GM12878 (cell line): ENCODE measurements around the gene RASAL2. TPM values are rescaled to one million over a fixed set of nuclear protein-coding genes. Genes with fewer than 3 reads are reported as not detected.

ENCODE experiments used
- ATAC-seq: fragments of 200-7000 bp; cut with Tn5 transposase; 3 replicates; pipeline ENCODE4 v1.9.1; 2020; ENCODE audit warnings: mild to moderate bottlenecking, moderate library complexity
- BruUV-seq: library from RNA; stranded (reverse); fragments of 400-500 nt; replicated peaks from 2 replicates; lab custom pipeline; 2021; lab: Mats Ljungman, UMichigan
- CTCF ChIA-PET: fragments of 300-600 bp; sonication (Branson Sonifier 250); formaldehyde crosslinking; extraction: SDS; loops from one replicate; lab custom pipeline; 2021; ENCODE audit warnings: inconsistent platforms; lab: Yijun Ruan, JAX
- POLR2A ChIA-PET: fragments of 350-600 bp; formaldehyde crosslinking; extraction: SDS; loops from one replicate; lab custom pipeline; 2021; ENCODE audit warnings: inconsistent platforms; lab: Charles Lee
- RAD21 ChIA-PET: fragments of 300-600 bp; sonication (Branson Sonifier 250); formaldehyde crosslinking; loops from one replicate; lab custom pipeline; 2023; ENCODE audit warnings: antibody characterized with exemption; ENCODE audit not compliant: unreplicated experiment; lab: Charles Lee
- SMC1A ChIA-PET: fragments of 300-600 bp; sonication (Branson Sonifier 250); formaldehyde crosslinking; loops from one replicate; lab custom pipeline; 2023; ENCODE audit not compliant: unreplicated experiment, uncharacterized antibody; lab: Charles Lee
- DNase-seq: peaks from one replicate; pipeline ENCODE4 v3.0.0-alpha.2; 2011; ENCODE audit warnings: low read depth, low spot score
- FAIRE-seq: peaks from 3 replicates; lab custom pipeline; 2011; peaks lifted over from hg19 to GRCh38; lab: Jason Lieb, UNC
- H2AFZ ChIP-seq: 2 replicates; pipeline ENCODE4 v1.6.0; 2011; ENCODE audit warnings: low read depth, low read length, control low read depth; ENCODE audit not compliant: control insufficient read depth
- H3K27ac ChIP-seq: 2 replicates; pipeline ENCODE4 v1.5.1; 2011; ENCODE audit warnings: control low read depth; ENCODE audit not compliant: control insufficient read depth, insufficient read depth
- H3K27me3 ChIP-seq, 2 experiments: replicated peaks in 1 of 2; 2 replicates each; pipeline versions ENCODE4 v1.6.0 to v1.6.1; 2011; ENCODE audit warnings: low read length in 1 of 2; ENCODE audit not compliant: control insufficient read depth in 2 of 2, insufficient read depth in 2 of 2
- H3K36me3 ChIP-seq, 2 experiments: 2 replicates each; pipeline ENCODE4 v1.5.1; 2011; ENCODE audit warnings: low read length in 1 of 2; ENCODE audit not compliant: control insufficient read depth in 2 of 2, insufficient read depth in 2 of 2
- H3K4me1 ChIP-seq: 2 replicates; pipeline ENCODE4 v1.6.1; 2011; ENCODE audit warnings: mild to moderate bottlenecking, low read length, moderate library complexity, mixed read lengths; ENCODE audit not compliant: control insufficient read depth, insufficient read depth
- H3K4me2 ChIP-seq: 2 replicates; pipeline ENCODE4 v1.6.0; 2011; ENCODE audit warnings: control low read depth; ENCODE audit not compliant: control insufficient read depth, insufficient read depth
- H3K4me3 ChIP-seq: fragments of 200-600 bp; sonication (generic); 2 replicates; pipeline ENCODE4 v1.5.1; 2016
- H3K79me2 ChIP-seq: 2 replicates; pipeline ENCODE4 v1.6.0; 2011; ENCODE audit warnings: low read length; ENCODE audit not compliant: control insufficient read depth, insufficient read depth
- H3K9ac ChIP-seq: 2 replicates; pipeline ENCODE4 v1.8.0; 2011; ENCODE audit warnings: low read length, control low read depth, mixed read lengths; ENCODE audit not compliant: control insufficient read depth, insufficient read depth
- H3K9me3 ChIP-seq: replicated peaks from 3 replicates; pipeline ENCODE4 v1.5.1; 2011; ENCODE audit warnings: mild to moderate bottlenecking, low read length; ENCODE audit not compliant: control insufficient read depth, insufficient read depth
- H4K20me1 ChIP-seq: 2 replicates; pipeline ENCODE4 v1.6.0; 2011; ENCODE audit not compliant: control insufficient read depth, insufficient read depth
- ATF7 ChIP-seq: fragments of 450-650 bp; IDR thresholded peaks from 2 replicates; pipeline ENCODE4 v1.6.1; 2016; ENCODE audit warnings: low read depth, mild to moderate bottlenecking
- BHLHE40 ChIP-seq, 2 experiments: fragments of 450-650 bp in 1 of 2; IDR thresholded peaks; 2 replicates each; pipeline ENCODE4 v1.6.1; 2011 to 2017; ENCODE audit warnings: low read depth in 2 of 2, borderline replicate concordance in 1 of 2, improper control_type of control experiment in 1 of 2, low read length in 1 of 2, mild to moderate bottlenecking in 1 of 2
- CBX3 ChIP-seq: fragments of 200-600 bp; sonication (generic); IDR thresholded peaks from 2 replicates; pipeline ENCODE4 v1.6.1; 2016; ENCODE audit warnings: low read depth, borderline replicate concordance
- EP300 ChIP-seq, 2 experiments: fragments of 150-350 bp in 1 of 2; IDR thresholded peaks; 2 replicates each; pipeline ENCODE4 v1.6.1; 2011 to 2012; ENCODE audit warnings: low read depth in 2 of 2, low read length in 2 of 2, borderline replicate concordance in 1 of 2, improper control_type of control experiment in 1 of 2, inconsistent platforms in 1 of 2; ENCODE audit not compliant: control insufficient read depth in 1 of 2
- FOXM1 ChIP-seq: IDR thresholded peaks from 2 replicates; pipeline ENCODE4 v1.6.1; 2012; ENCODE audit warnings: low read depth, mild to moderate bottlenecking, inconsistent platforms, low read length, moderate library complexity
- MTA3 ChIP-seq: IDR thresholded peaks from 2 replicates; pipeline ENCODE4 v1.6.1; 2012; ENCODE audit warnings: low read length, inconsistent platforms, borderline replicate concordance
- RCOR1 ChIP-seq: conservative IDR thresholded peaks from 2 replicates; pipeline ENCODE4 v1.6.1; 2012; ENCODE audit warnings: low read depth, low read length, improper control_type of control experiment
- SIN3A ChIP-seq: IDR thresholded peaks from 2 replicates; pipeline ENCODE4 v1.6.1; 2012; ENCODE audit warnings: low read depth, low read length, improper control_type of control experiment
- TCF3 ChIP-seq: IDR thresholded peaks from 2 replicates; pipeline ENCODE4 v1.6.1; 2012; ENCODE audit warnings: low read depth, mild to moderate bottlenecking, low read length, borderline replicate concordance; ENCODE audit not compliant: insufficient read depth
- WGBS: methylation state at CpG from one replicate; pipeline ENCODE4 v1.1.6; 2016; ENCODE audit warnings: low lambda C conversion rate; ENCODE audit not compliant: insufficient replicate concordance, insufficient coverage; ENCODE audit errors: missing lambda C conversion rate; 5-methylcytosine and 5-hydroxymethylcytosine counted together
- in situ Hi-C: fragments of 300-500 bp; cut with MboI; formaldehyde crosslinking; loops from 9 replicates; pipeline ENCODE4 v1.14.3; 2018; ENCODE audit warnings: mixed read lengths
- intact Hi-C: fragments of 100-400 bp; cut with micrococcal nuclease; formaldehyde crosslinking; loops from one replicate; pipeline ENCODE4 v1.14.2; 2022; ENCODE audit not compliant: unreplicated experiment
- polyA plus RNA-seq, 11 experiments: library from polyadenylated mRNA; depleted of rRNA in 4 of 11; unstranded in 6 of 11; stranded (reverse) in 5 of 11; fragments of >200 nt; fragmentation: Nextera tagmentation in 4 of 11; fragmentation: Illumina TruSeq in 1 of 11; extraction: Ambion mirVana in 4 of 11; extraction: Trizol in 1 of 11; gene quantifications; 1 replicate in 1 of 11; 2 replicates in 10 of 11; pipeline versions ENCODE4 v1.2.1 to v1.2.3, GENCODE V29; 2011 to 2016; ENCODE audit warnings: inconsistent platforms in 2 of 11, missing spikeins in 2 of 11, low read depth in 1 of 11
- total RNA-seq, 4 experiments: library from RNA; depleted of rRNA in 3 of 4; stranded (reverse); fragments of >200 nt in 3 of 4; fragmentation: Illumina TruSeq in 1 of 4; extraction: Trizol in 1 of 4; gene quantifications; 2 replicates each; pipeline versions ENCODE4 v1.2.1 to v1.2.3, GENCODE V29; 2013 to 2021
- TF ChIP-seq, protein P1 (sequence below): fragments of 450-650 bp; IDR thresholded peaks from 2 replicates; pipeline ENCODE4 v1.6.1; 2017; ENCODE audit warnings: mild to moderate bottlenecking, low read depth, inconsistent platforms; ENCODE audit not compliant: poor library complexity, severe bottlenecking
- TF ChIP-seq, protein P2 (sequence below): fragments of 450-650 bp; IDR thresholded peaks from 2 replicates; pipeline ENCODE4 v1.6.1; 2016; ENCODE audit warnings: mild to moderate bottlenecking, moderate library complexity, borderline replicate concordance
- TF ChIP-seq, protein P3 (sequence below): IDR thresholded peaks from 2 replicates; pipeline ENCODE4 v1.6.1; 2012; ENCODE audit warnings: low read depth, low read length, improper control_type of control experiment
- TF ChIP-seq, protein P4 (sequence below): fragments of 450-650 bp; IDR thresholded peaks from 2 replicates; pipeline ENCODE4 v1.6.1; 2017; ENCODE audit warnings: low read depth, mild to moderate bottlenecking, moderate library complexity

Gene RASAL2
- total and polyA plus RNA-seq, 10 of the 15 experiments (the other 5 are each of a cell fraction or from before 2014, with no cell fraction given): 0.02 to 6.9 (median 0.17) TPM; not detected in 1

DNA sequence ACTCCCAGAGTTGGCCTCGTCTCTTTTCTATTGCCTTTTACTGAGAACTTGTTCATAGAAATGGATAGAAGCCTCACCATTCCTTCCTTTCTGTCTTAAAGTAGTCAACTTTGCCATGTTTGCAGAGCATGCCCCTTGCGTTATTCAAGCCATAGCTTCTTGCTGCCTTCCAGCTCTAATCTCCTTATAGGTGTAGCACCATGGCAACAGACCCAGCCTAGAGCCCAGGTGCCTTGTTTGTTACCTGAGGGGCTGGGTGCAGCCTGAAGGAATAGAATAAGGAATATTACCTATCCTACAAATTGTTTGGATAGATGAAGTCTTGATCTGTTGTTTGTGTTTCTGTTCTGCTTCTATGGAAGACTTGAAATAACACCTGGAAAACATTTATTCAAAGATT lies 343.0 kb downstream of the RASAL2 start (continued):
- TF ChIP-seq, protein P1, sequence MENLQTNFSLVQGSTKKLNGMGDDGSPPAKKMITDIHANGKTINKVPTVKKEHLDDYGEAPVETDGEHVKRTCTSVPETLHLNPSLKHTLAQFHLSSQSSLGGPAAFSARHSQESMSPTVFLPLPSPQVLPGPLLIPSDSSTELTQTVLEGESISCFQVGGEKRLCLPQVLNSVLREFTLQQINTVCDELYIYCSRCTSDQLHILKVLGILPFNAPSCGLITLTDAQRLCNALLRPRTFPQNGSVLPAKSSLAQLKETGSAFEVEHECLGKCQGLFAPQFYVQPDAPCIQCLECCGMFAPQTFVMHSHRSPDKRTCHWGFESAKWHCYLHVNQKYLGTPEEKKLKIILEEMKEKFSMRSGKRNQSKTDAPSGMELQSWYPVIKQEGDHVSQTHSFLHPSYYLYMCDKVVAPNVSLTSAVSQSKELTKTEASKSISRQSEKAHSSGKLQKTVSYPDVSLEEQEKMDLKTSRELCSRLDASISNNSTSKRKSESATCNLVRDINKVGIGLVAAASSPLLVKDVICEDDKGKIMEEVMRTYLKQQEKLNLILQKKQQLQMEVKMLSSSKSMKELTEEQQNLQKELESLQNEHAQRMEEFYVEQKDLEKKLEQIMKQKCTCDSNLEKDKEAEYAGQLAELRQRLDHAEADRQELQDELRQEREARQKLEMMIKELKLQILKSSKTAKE: no peak
- TF ChIP-seq ATF7 (no peak), RCOR1 (no peak), EP300 (IDR thresholded peaks at IDR 0.05; ENCODE audit: borderline replicate concordance in 1 of 2, control insufficient read depth in 1 of 2, low read depth in 2 of 2, low read length in 2 of 2) (no peak)
- TF ChIP-seq, protein P2, sequence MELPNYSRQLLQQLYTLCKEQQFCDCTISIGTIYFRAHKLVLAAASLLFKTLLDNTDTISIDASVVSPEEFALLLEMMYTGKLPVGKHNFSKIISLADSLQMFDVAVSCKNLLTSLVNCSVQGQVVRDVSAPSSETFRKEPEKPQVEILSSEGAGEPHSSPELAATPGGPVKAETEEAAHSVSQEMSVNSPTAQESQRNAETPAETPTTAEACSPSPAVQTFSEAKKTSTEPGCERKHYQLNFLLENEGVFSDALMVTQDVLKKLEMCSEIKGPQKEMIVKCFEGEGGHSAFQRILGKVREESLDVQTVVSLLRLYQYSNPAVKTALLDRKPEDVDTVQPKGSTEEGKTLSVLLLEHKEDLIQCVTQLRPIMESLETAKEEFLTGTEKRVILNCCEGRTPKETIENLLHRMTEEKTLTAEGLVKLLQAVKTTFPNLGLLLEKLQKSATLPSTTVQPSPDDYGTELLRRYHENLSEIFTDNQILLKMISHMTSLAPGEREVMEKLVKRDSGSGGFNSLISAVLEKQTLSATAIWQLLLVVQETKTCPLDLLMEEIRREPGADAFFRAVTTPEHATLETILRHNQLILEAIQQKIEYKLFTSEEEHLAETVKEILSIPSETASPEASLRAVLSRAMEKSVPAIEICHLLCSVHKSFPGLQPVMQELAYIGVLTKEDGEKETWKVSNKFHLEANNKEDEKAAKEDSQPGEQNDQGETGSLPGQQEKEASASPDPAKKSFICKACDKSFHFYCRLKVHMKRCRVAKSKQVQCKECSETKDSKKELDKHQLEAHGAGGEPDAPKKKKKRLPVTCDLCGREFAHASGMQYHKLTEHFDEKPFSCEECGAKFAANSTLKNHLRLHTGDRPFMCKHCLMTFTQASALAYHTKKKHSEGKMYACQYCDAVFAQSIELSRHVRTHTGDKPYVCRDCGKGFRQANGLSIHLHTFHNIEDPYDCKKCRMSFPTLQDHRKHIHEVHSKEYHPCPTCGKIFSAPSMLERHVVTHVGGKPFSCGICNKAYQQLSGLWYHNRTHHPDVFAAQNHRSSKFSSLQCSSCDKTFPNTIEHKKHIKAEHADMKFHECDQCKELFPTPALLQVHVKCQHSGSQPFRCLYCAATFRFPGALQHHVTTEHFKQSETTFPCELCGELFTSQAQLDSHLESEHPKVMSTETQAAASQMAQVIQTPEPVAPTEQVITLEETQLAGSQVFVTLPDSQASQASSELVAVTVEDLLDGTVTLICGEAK: no peak

DNA sequence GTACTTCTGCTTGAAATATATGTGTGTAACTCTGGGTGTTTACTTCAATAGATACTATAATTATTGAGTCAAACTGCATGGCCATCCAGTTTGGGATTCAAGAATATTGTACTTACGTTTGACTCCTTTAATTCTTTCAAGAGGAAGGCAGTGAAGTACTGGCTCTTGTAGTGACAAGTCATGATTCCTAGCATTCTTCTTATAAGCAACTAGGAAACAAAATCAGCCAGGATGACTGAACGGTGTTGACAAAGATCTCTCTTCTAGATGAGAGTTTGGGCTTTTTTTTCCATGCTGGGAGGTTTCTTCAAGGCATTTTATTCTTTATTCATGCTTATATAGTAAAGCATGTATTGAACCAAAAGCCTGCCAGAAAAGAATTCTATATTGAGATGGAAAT lies 344.5 kb downstream of the RASAL2 start:
- ChIA-PET SMC1A (interaction anchor here (1.4 to 1.6 kb wide), 2 partner anchors 17 to 30 kb away, joined by 3 read pairs; no protein-coding TSS in a partner anchor), CTCF (no interaction called here), POLR2A (interaction anchor here (0.7 kb wide), 1 partner anchor 10 kb away, joined by 3 read pairs; no protein-coding TSS in a partner anchor), RAD21 (interaction anchor here (0.8 kb wide), 1 partner anchor 126 kb away, joined by 3 read pairs; no protein-coding TSS in a partner anchor)
- no peak for DNase-seq
- no peaks in the 10 kb centered on the region for H3K9me3 ChIP-seq
- no peak overlapping the region for H2AFZ ChIP-seq
- no peak overlapping the region for H3K4me3 ChIP-seq
- FAIRE-seq: no peak
- no peaks in the 10 kb centered on the region for H3K79me2 ChIP-seq
- no peaks in the 10 kb centered on the region for H3K4me1 ChIP-seq
- 0% methylated on average over 2 of the region's 2 CpGs for WGBS
- H3K4me2 ChIP-seq: no peak overlapping the region
- H4K20me1 ChIP-seq: no peaks in the 10 kb centered on the region
- intact Hi-C loops (no loop called here), in situ Hi-C loops (no loop called here)
- H3K27ac ChIP-seq: no peak overlapping the region
- no peak overlapping the region for H3K9ac ChIP-seq
- peaks cover 0 to 2% of the 10 kb centered on the region in 2 experiments; a peak in 1 of 4 replicates for H3K27me3 ChIP-seq
- H3K36me3 ChIP-seq: no peaks in the 10 kb centered on the region
- ATAC-seq: no peak
- BruUV-seq: no TSS peak
- TF ChIP-seq, protein P3, sequence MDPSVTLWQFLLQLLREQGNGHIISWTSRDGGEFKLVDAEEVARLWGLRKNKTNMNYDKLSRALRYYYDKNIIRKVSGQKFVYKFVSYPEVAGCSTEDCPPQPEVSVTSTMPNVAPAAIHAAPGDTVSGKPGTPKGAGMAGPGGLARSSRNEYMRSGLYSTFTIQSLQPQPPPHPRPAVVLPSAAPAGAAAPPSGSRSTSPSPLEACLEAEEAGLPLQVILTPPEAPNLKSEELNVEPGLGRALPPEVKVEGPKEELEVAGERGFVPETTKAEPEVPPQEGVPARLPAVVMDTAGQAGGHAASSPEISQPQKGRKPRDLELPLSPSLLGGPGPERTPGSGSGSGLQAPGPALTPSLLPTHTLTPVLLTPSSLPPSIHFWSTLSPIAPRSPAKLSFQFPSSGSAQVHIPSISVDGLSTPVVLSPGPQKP: no peak
- no peak for TF ChIP-seq CBX3
- no peak for TF ChIP-seq MTA3
- no peak for TF ChIP-seq RCOR1
- TF ChIP-seq TCF3: no peak
- TF ChIP-seq, protein P4, sequence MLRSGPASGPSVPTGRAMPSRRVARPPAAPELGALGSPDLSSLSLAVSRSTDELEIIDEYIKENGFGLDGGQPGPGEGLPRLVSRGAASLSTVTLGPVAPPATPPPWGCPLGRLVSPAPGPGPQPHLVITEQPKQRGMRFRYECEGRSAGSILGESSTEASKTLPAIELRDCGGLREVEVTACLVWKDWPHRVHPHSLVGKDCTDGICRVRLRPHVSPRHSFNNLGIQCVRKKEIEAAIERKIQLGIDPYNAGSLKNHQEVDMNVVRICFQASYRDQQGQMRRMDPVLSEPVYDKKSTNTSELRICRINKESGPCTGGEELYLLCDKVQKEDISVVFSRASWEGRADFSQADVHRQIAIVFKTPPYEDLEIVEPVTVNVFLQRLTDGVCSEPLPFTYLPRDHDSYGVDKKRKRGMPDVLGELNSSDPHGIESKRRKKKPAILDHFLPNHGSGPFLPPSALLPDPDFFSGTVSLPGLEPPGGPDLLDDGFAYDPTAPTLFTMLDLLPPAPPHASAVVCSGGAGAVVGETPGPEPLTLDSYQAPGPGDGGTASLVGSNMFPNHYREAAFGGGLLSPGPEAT: no peak
- no peak for TF ChIP-seq SIN3A
- no peak for TF ChIP-seq BHLHE40 (IDR thresholded peaks at IDR 0.05; ENCODE audit: borderline replicate concordance in 1 of 2, low read depth in 2 of 2, low read length in 1 of 2)
- no peak for TF ChIP-seq FOXM1
